HepG2 (cell line): ENCODE data around the gene ZNF621. TPM values are rescaled to one million over a fixed set of nuclear protein-coding genes. Genes with fewer than 3 reads are reported as not detected.

Experiments
- AKAP8 ChIP-seq: sonication (generic); formaldehyde crosslinking; IDR thresholded peaks from 2 replicates; pipeline ENCODE4 v1.5.1; 2020; ENCODE audit warnings: mild to moderate bottlenecking, missing genetic modification reagents
- DPF2 ChIP-seq: sonication (generic); formaldehyde crosslinking; IDR thresholded peaks from 2 replicates; pipeline ENCODE4 v1.4.0; 2020; ENCODE audit warnings: mild to moderate bottlenecking, low read depth, missing genetic modification reagents, borderline replicate concordance
- MAFK ChIP-seq, 2 experiments: IDR thresholded peaks in 1 of 2; conservative IDR thresholded peaks in 1 of 2; 2 replicates each; pipeline ENCODE4 v1.6.1; 2011; ENCODE audit warnings: improper control_type of control experiment in 2 of 2, low read length in 2 of 2
- MEIS1 ChIP-seq: sonication (generic); formaldehyde crosslinking; IDR thresholded peaks from 2 replicates; pipeline ENCODE4 v1.9.0; 2021; ENCODE audit warnings: mild to moderate bottlenecking, missing genetic modification reagents, moderate library complexity, borderline replicate concordance
- TBX2 ChIP-seq: sonication (generic); formaldehyde crosslinking; IDR thresholded peaks from 2 replicates; pipeline ENCODE4 v1.5.0; 2020; ENCODE audit warnings: missing genetic modification reagents, mild to moderate bottlenecking, borderline replicate concordance
- polyA plus RNA-seq, 8 experiments: library from polyadenylated mRNA; depleted of rRNA in 3 of 8; stranded (reverse) in 7 of 8; unstranded in 1 of 8; fragments of >200 nt; fragmentation: Illumina TruSeq in 4 of 8; extraction: Trizol in 4 of 8; gene quantifications; 2 replicates each; pipeline versions ENCODE4 v1.2.1 to v1.2.3, GENCODE V29; 2011 to 2016; ENCODE audit warnings: low read depth in 4 of 8, missing spikeins in 1 of 8, mixed read lengths in 1 of 8; ENCODE audit not compliant: insufficient read depth in 1 of 8
- total RNA-seq, 5 experiments: library from RNA; depleted of rRNA; stranded (reverse); fragments of >200 nt; fragmentation: Illumina TruSeq; extraction: Trizol; gene quantifications; 2 replicates each; pipeline ENCODE4 v1.2.3, GENCODE V29; 2016; ENCODE audit warnings: low read depth in 1 of 5
- TF ChIP-seq, protein P1 (sequence below): IDR thresholded peaks from 2 replicates; pipeline ENCODE4 v1.6.1; 2012; ENCODE audit warnings: low read length, improper control_type of control experiment
- TF ChIP-seq, protein P2 (sequence below): sonication (generic); formaldehyde crosslinking; IDR thresholded peaks from 2 replicates; pipeline ENCODE4 v1.4.0; 2020; ENCODE audit warnings: missing genetic modification reagents
- TF ChIP-seq, protein P3 (sequence below): IDR thresholded peaks from 2 replicates; pipeline ENCODE4 v1.6.1; 2012; ENCODE audit warnings: low read depth, low read length, improper control_type of control experiment
- TF ChIP-seq, protein P4 (sequence below): sonication (generic); formaldehyde crosslinking; IDR thresholded peaks from 2 replicates; pipeline ENCODE4 v1.4.0; 2020; ENCODE audit warnings: low read depth, missing genetic modification reagents
- TF ChIP-seq, protein P5 (sequence below): sonication (generic); formaldehyde crosslinking; IDR thresholded peaks from 2 replicates; pipeline ENCODE4 v1.5.0; 2020; ENCODE audit warnings: mild to moderate bottlenecking, missing genetic modification reagents

The ZNF621 gene
- total and polyA plus RNA-seq, 2 of the 13 experiments (the other 11 are each of a cell fraction or from before 2014, with no cell fraction given): 13.2 to 14.9 TPM

DNA sequence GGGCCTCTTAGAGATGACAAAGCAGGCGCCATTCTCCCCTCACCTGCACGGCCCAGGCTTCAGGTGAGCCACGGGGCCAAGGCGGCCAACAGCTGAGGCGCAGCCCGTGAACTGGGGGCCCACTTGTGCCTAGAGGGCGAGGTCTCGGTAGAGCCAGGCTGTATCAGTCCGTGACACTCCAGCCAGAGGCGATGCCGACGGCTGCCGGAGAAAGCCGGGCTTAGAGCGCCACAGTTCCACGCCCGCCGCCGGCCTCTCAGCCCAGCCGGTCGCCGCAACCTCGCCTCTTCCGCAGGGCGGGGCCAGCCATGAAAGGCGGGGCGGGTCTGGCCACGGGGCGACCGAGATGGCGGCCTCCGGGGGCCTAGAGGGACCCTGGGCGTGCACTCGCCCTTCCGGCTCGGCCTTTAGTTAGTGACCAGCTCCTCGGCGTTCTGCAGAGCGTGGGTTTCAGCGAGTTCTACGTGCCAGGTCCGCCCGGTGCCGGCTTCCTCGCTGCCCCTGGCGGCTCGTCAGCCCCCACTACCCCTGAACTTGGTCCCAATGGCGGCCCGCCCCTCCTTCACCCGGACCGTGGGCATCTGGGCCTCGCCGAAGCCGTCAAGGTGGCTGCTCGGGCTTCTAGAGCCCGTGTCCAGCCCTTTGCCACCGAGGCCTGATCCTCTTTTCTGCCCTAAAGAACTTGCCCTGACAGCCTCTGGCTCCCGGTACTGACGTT is at the start of gene ZNF621 (continued):
- TF ChIP-seq, protein P1, sequence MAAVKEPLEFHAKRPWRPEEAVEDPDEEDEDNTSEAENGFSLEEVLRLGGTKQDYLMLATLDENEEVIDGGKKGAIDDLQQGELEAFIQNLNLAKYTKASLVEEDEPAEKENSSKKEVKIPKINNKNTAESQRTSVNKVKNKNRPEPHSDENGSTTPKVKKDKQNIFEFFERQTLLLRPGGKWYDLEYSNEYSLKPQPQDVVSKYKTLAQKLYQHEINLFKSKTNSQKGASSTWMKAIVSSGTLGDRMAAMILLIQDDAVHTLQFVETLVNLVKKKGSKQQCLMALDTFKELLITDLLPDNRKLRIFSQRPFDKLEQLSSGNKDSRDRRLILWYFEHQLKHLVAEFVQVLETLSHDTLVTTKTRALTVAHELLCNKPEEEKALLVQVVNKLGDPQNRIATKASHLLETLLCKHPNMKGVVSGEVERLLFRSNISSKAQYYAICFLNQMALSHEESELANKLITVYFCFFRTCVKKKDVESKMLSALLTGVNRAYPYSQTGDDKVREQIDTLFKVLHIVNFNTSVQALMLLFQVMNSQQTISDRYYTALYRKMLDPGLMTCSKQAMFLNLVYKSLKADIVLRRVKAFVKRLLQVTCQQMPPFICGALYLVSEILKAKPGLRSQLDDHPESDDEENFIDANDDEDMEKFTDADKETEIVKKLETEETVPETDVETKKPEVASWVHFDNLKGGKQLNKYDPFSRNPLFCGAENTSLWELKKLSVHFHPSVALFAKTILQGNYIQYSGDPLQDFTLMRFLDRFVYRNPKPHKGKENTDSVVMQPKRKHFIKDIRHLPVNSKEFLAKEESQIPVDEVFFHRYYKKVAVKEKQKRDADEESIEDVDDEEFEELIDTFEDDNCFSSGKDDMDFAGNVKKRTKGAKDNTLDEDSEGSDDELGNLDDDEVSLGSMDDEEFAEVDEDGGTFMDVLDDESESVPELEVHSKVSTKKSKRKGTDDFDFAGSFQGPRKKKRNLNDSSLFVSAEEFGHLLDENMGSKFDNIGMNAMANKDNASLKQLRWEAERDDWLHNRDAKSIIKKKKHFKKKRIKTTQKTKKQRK: no peak
- no peak; the same call in 1 of the 2 replicates for TF ChIP-seq MEIS1 (CRISPR knock-in tag)
- TF ChIP-seq, protein P2, sequence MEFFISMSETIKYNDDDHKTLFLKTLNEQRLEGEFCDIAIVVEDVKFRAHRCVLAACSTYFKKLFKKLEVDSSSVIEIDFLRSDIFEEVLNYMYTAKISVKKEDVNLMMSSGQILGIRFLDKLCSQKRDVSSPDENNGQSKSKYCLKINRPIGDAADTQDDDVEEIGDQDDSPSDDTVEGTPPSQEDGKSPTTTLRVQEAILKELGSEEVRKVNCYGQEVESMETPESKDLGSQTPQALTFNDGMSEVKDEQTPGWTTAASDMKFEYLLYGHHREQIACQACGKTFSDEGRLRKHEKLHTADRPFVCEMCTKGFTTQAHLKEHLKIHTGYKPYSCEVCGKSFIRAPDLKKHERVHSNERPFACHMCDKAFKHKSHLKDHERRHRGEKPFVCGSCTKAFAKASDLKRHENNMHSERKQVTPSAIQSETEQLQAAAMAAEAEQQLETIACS (CRISPR knock-in tag): no peak
- TF ChIP-seq DPF2 (CRISPR knock-in tag): no peak
- no peak for TF ChIP-seq MAFK (conservative IDR thresholded peaks at IDR 0.05 in 1 of 2, IDR thresholded peaks at IDR 0.05 in 1 of 2; ENCODE audit: low read length in 2 of 2)
- TF ChIP-seq, protein P3, sequence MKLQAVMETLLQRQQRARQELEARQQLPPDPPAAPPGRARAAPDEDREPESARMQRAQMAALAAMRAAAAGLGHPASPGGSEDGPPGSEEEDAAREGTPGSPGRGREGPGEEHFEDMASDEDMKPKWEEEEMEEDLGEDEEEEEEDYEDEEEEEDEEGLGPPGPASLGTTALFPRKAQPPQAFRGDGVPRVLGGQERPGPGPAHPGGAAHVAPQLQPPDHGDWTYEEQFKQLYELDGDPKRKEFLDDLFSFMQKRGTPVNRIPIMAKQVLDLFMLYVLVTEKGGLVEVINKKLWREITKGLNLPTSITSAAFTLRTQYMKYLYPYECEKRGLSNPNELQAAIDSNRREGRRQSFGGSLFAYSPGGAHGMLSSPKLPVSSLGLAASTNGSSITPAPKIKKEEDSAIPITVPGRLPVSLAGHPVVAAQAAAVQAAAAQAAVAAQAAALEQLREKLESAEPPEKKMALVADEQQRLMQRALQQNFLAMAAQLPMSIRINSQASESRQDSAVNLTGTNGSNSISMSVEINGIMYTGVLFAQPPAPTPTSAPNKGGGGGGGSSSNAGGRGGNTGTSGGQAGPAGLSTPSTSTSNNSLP: no peak
- peak; percentile 87; the same call in 1 of the 2 replicates for TF ChIP-seq TBX2 (CRISPR knock-in tag)
- 0 out of 2 replicates have a peak, but pooled peaks have one; percentile 38 for TF ChIP-seq AKAP8 (CRISPR knock-in tag)
- TF ChIP-seq, protein P4, sequence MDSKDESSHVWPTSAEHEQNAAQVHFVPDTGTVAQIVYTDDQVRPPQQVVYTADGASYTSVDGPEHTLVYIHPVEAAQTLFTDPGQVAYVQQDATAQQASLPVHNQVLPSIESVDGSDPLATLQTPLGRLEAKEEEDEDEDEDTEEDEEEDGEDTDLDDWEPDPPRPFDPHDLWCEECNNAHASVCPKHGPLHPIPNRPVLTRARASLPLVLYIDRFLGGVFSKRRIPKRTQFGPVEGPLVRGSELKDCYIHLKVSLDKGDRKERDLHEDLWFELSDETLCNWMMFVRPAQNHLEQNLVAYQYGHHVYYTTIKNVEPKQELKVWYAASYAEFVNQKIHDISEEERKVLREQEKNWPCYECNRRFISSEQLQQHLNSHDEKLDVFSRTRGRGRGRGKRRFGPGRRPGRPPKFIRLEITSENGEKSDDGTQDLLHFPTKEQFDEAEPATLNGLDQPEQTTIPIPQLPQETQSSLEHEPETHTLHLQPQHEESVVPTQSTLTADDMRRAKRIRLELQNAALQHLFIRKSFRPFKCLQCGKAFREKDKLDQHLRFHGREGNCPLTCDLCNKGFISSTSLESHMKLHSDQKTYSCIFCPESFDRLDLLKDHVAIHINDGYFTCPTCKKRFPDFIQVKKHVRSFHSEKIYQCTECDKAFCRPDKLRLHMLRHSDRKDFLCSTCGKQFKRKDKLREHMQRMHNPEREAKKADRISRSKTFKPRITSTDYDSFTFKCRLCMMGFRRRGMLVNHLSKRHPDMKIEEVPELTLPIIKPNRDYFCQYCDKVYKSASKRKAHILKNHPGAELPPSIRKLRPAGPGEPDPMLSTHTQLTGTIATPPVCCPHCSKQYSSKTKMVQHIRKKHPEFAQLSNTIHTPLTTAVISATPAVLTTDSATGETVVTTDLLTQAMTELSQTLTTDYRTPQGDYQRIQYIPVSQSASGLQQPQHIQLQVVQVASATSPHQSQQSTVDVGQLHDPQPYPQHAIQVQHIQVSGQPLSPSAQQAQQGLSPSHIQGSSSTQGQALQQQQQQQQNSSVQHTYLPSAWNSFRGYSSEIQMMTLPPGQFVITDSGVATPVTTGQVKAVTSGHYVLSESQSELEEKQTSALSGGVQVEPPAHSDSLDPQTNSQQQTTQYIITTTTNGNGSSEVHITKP (CRISPR knock-in tag): no peak
- TF ChIP-seq, protein P5, sequence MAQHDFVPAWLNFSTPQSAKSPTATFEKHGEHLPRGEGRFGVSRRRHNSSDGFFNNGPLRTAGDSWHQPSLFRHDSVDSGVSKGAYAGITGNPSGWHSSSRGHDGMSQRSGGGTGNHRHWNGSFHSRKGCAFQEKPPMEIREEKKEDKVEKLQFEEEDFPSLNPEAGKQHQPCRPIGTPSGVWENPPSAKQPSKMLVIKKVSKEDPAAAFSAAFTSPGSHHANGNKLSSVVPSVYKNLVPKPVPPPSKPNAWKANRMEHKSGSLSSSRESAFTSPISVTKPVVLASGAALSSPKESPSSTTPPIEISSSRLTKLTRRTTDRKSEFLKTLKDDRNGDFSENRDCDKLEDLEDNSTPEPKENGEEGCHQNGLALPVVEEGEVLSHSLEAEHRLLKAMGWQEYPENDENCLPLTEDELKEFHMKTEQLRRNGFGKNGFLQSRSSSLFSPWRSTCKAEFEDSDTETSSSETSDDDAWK (CRISPR knock-in tag): no peak
